Stomach (tissue), 19 donors: Measurements from ENCODE around the gene ETFA. TPM values are rescaled to one million over a fixed set of nuclear protein-coding genes. Genes with fewer than 3 reads are reported as not detected.
A peak's percentile ranks its signal among the peaks of the same experiment; 100 is the strongest.

Experiments
- DNase-seq, 2 donors: peaks; one replicate each; pipeline versions ENCODE4 v3.0.0 to v3.0.0-alpha.2; 2013 to 2019
- H3K27ac ChIP-seq, 5 donors: fragments of 200-600 bp in 4 of 5; sonication (generic) in 4 of 5; one replicate each; pipeline ENCODE4 v1.5.1; 2013 to 2019; ENCODE audit warnings: mild to moderate bottlenecking in 1 of 5, moderate library complexity in 1 of 5
- H3K27me3 ChIP-seq, 3 donors: fragments of 200-600 bp; sonication (generic); one replicate each; pipeline ENCODE4 v1.5.1; 2017 to 2019; ENCODE audit warnings: mixed run types in 1 of 3
- H3K36me3 ChIP-seq, 4 donors: fragments of 200-600 bp; sonication (generic); 1 replicate in 3 of 4; 2 replicates in 1 of 4; pipeline ENCODE4 v1.5.1; 2016 to 2019
- H3K4me1 ChIP-seq, 4 donors: fragments of 200-600 bp; sonication (generic); one replicate each; pipeline ENCODE4 v1.5.1; 2016 to 2019
- H3K4me3 ChIP-seq, 4 donors: fragments of 200-600 bp; sonication (generic) in 3 of 4; one replicate each; pipeline ENCODE4 v1.5.1; 2016 to 2019; ENCODE audit warnings: mild to moderate bottlenecking in 1 of 4
- H3K9me3 ChIP-seq, 4 donors: fragments of 200-600 bp; sonication (generic); one replicate each; pipeline ENCODE4 v1.5.1; 2016 to 2019
- EP300 ChIP-seq: sonication (generic); formaldehyde crosslinking; IDR thresholded peaks from one replicate; pipeline ENCODE4 v1.6.1; 2017; ENCODE audit warnings: antibody characterized with exemption
- POLR2A ChIP-seq, 4 donors: fragments of 450-650 bp; IDR thresholded peaks; one replicate each; pipeline ENCODE4 v1.6.1; 2016; ENCODE audit warnings: antibody characterized with exemption in 4 of 4, control low read depth in 2 of 4, mild to moderate bottlenecking in 1 of 4, moderate library complexity in 1 of 4
- POLR2AphosphoS5 ChIP-seq, 3 donors: sonication (generic); formaldehyde crosslinking; IDR thresholded peaks; one replicate each; pipeline ENCODE4 v1.6.1; 2016; ENCODE audit warnings: antibody characterized with exemption in 3 of 3
- WGBS, 5 donors: extraction: QIAGEN DNeasy Blood & Tissue Kit in 3 of 5; methylation state at CpG; one replicate each; pipeline versions ENCODE4 v1.1.5 to v1.1.7; 2013 to 2018; 5-methylcytosine and 5-hydroxymethylcytosine counted together
- intact Hi-C: fragments of 100-400 bp; cut with DNase I; formaldehyde crosslinking; loops from one replicate; pipeline ENCODE4 v1.15.1; 2023; ENCODE audit warnings: low total_unique reads
- long read RNA-seq, 10 donors: transcript quantifications; one replicate each; lab custom pipeline, GENCODE V29; 2026
- polyA plus RNA-seq, 3 donors: library from polyadenylated mRNA; stranded (reverse); fragments of 200-250 nt; gene quantifications; one replicate each; pipeline ENCODE4 v1.2.3, GENCODE V29; 2013
- total RNA-seq, 5 donors: library from RNA; depleted of rRNA; stranded (reverse); fragments of >200 nt; gene quantifications; one replicate each; pipeline versions ENCODE4 v1.1.0 to v1.2.3, GENCODE V29; 2014 to 2016
- TF ChIP-seq, protein P1 (sequence below), 7 experiments: fragments of 450-650 bp in 4 of 7; fragments of 200-600 bp in 3 of 7; sonication (generic) in 3 of 7; IDR thresholded peaks; one replicate each; pipeline ENCODE4 v1.5.1; 2016 to 2019; ENCODE audit warnings: antibody characterized with exemption in 7 of 7, control low read depth in 2 of 7, mild to moderate bottlenecking in 1 of 7
- donor health status: healthy with polysubstance abuse.
- donor health status: Bipolar disorder and iron deficiency.
- donor health status: healthy.

ETFA gene
- total RNA-seq (100 to 1,000 TPM in 3 of 5 donors, 10 to 100 TPM in 2; 68.2 to 304 (median 118) TPM), polyA plus RNA-seq (100 to 1,000 TPM in 2 of 3 donors, 10 to 100 TPM in 1; 79.6 to 157 (median 100) TPM)
- long read RNA-seq, donor 1, transcript ETFA-212 (2 exons, 650 nt), result minor isoform, 7 of 28 reads
- long read RNA-seq, donor 1, transcript ETFA-203 (12 exons, 2,287 nt), result major isoform, 13 of 28 reads
- long read RNA-seq, donor 1, partial matches to known transcripts, result 8 of 28 reads
- long read RNA-seq, donor 1, other reads (novel, unspliced or antisense), result 0 of 28 reads
- long read RNA-seq, donor 2, transcript ETFA-212 (2 exons, 650 nt), result minor isoform, 7 of 32 reads
- long read RNA-seq, donor 2, transcript ETFA-203 (12 exons, 2,287 nt), result major isoform, 15 of 32 reads
- long read RNA-seq, donor 2, partial matches to known transcripts, result 5 of 32 reads
- long read RNA-seq, donor 2, other reads (novel, unspliced or antisense), result 0 of 32 reads
- long read RNA-seq, donor 3, transcript ETFA-212 (2 exons, 650 nt), result minor isoform, 8 of 41 reads
- long read RNA-seq, donor 3, transcript ETFA-203 (12 exons, 2,287 nt), result major isoform, 15 of 41 reads
- long read RNA-seq, donor 3, partial matches to known transcripts, result 13 of 41 reads
- long read RNA-seq, donor 3, other reads (novel, unspliced or antisense), result 0 of 41 reads
- long read RNA-seq, donor 4, partial matches to known transcripts, result 0 of 3 reads
- long read RNA-seq, donor 4, other reads (novel, unspliced or antisense), result 0 of 3 reads
- long read RNA-seq, donor 5, transcript ETFA-203 (12 exons, 2,287 nt), result major isoform, 17 of 43 reads
- long read RNA-seq, donor 5, transcript ETFA-202 (11 exons, 1,346 nt), result minor isoform, 8 of 43 reads
- long read RNA-seq, donor 5, transcript ETFA-212 (2 exons, 650 nt), result minor isoform, 10 of 43 reads
- long read RNA-seq, donor 5, partial matches to known transcripts, result 5 of 43 reads
- long read RNA-seq, donor 5, other reads (novel, unspliced or antisense), result 0 of 43 reads
- long read RNA-seq, donor 6, transcript ETFA-212 (2 exons, 650 nt), result minor isoform, 22 of 101 reads
- long read RNA-seq, donor 6, transcript ETFA-203 (12 exons, 2,287 nt), result major isoform, 51 of 101 reads
- long read RNA-seq, donor 6, transcript ETFA-202 (11 exons, 1,346 nt), result minor isoform, 5 of 101 reads
- long read RNA-seq, donor 6, partial matches to known transcripts, result 16 of 101 reads
- long read RNA-seq, donor 6, other reads (novel, unspliced or antisense), result 0 of 101 reads
- long read RNA-seq, donor 7, transcript ETFA-203 (12 exons, 2,287 nt), result major isoform, 23 of 48 reads
- long read RNA-seq, donor 7, transcript ETFA-212 (2 exons, 650 nt), result minor isoform, 8 of 48 reads
- long read RNA-seq, donor 7, transcript ETFA-202 (11 exons, 1,346 nt), result minor isoform, 5 of 48 reads
- long read RNA-seq, donor 7, partial matches to known transcripts, result 8 of 48 reads
- long read RNA-seq, donor 7, other reads (novel, unspliced or antisense), result 0 of 48 reads
- long read RNA-seq, donor 8, transcript ETFA-212 (2 exons, 650 nt), result major isoform, 21 of 58 reads
- long read RNA-seq, donor 8, transcript ETFA-203 (12 exons, 2,287 nt), result major isoform, 21 of 58 reads
- long read RNA-seq, donor 8, partial matches to known transcripts, result 6 of 58 reads
- long read RNA-seq, donor 8, other reads (novel, unspliced or antisense), result 0 of 58 reads
- long read RNA-seq, donor 9, transcript ETFA-203 (12 exons, 2,287 nt), result minor isoform, 17 of 65 reads
- long read RNA-seq, donor 9, transcript ETFA-212 (2 exons, 650 nt), result major isoform, 18 of 65 reads
- long read RNA-seq, donor 9, partial matches to known transcripts, result 26 of 65 reads
- long read RNA-seq, donor 9, other reads (novel, unspliced or antisense), result 0 of 65 reads
- long read RNA-seq, donor 10, transcript ETFA-203 (12 exons, 2,287 nt), result major isoform, 10 of 17 reads
- long read RNA-seq, donor 10, transcript ETFA-212 (2 exons, 650 nt), result minor isoform, 6 of 17 reads
- long read RNA-seq, donor 10, partial matches to known transcripts, result 0 of 17 reads
- long read RNA-seq, donor 10, other reads (novel, unspliced or antisense), result 0 of 17 reads

DNA sequence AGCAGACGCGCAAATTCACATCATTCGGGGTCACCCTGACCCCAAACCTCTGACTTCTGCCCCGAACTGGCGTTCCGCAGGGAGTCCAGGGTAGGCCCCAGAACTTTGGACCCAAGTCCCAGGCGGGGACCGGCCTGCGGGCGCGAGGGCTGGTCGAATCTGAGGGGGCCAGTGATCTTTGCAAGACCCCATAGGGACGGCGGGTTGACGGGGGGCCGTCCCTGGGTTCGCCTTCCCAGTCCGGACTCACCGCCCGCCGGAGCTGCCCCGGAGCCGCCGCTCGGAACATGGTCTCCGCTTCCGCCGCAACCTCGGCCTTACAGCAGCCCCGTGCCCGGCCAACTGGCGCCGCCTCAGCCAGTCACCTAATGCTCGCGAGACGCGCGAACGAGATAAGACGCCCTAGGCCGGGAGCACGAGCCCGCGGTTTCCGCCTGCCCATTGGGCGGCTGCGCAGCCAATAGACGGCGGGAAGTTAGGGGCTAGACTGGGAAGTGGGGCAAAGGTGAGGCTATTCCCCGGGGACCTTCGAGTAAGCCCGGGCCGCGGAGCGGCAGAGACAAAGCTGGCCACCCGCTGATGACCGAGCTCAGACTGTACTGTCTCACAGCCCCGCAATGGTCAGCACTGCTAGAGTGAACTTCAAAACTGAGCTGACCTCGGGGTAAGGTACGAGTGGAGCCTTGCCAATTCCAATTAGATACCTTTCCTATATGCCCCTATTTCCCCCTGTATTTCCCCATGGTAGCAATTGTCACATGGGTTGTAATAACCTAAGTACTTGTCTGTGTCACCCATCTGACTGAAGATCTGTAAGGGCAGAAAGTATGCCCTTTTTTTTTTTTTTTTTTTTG, at the start of gene ETFA:
Gene ETFA (minus strand): TSS at position 370 of the 854 bp plus-strand sequence. CDS start 81 bp downstream, at position 289.
- TF ChIP-seq, protein P1, sequence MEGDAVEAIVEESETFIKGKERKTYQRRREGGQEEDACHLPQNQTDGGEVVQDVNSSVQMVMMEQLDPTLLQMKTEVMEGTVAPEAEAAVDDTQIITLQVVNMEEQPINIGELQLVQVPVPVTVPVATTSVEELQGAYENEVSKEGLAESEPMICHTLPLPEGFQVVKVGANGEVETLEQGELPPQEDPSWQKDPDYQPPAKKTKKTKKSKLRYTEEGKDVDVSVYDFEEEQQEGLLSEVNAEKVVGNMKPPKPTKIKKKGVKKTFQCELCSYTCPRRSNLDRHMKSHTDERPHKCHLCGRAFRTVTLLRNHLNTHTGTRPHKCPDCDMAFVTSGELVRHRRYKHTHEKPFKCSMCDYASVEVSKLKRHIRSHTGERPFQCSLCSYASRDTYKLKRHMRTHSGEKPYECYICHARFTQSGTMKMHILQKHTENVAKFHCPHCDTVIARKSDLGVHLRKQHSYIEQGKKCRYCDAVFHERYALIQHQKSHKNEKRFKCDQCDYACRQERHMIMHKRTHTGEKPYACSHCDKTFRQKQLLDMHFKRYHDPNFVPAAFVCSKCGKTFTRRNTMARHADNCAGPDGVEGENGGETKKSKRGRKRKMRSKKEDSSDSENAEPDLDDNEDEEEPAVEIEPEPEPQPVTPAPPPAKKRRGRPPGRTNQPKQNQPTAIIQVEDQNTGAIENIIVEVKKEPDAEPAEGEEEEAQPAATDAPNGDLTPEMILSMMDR (IDR thresholded peaks at IDR 0.05), result no peak
- TF ChIP-seq POLR2AphosphoS5 (IDR thresholded peaks at IDR 0.05), result peak; percentile 89 to 98 (median 97)
- TF ChIP-seq EP300, result no peak
- TF ChIP-seq POLR2A (IDR thresholded peaks at IDR 0.05), result peak in 2 of 4 donors; percentile 50 to 63
- Histone ChIP-seq H3K27ac (peak within 1 kb of the TSS; percentile 84 to 89 (median 88)), H3K27me3 (no peaks in the 10 kb centered on the region), H3K36me3 (no peaks in the 10 kb centered on the region), H3K4me1 (peaks cover 14 to 54% (median 28%) of the 10 kb centered on the region in 4 donors), H3K4me3 (peak within 1 kb of the TSS; percentile 66 to 68 (median 67)), H3K9me3 (no peaks in the 10 kb centered on the region)
- intact Hi-C loops, result no loop called here
- DNase-seq, result peak; percentile 98
- WGBS, 5 donors, result 0 to 1% (median 1%) methylated on average over 19 to 60 of the region's 60 CpGs

DNA sequence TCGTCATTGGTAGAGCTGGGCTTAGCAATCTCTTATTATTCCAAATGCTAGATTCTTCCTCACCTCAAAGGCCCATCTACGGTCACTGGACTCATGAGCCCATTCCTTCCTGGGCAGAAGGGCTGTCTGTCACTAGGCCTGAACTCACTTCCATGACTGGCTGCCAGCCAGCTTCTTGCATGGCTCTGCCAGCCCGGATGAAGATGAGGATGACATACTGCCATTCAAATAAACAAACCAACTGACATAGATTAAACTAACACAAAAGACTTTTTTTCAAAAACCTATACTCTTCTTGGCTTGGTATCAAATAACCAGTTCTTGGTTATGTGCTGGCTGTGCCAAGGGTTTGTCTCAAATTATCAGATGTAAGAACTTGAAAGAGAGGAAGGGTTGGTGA, 49.1 kb upstream of the ETFA start:
- H3K27me3 ChIP-seq, result no peaks in the 10 kb centered on the region
- H3K4me3 ChIP-seq, result no peak overlapping the region
- TF ChIP-seq, protein P1 (IDR thresholded peaks at IDR 0.05), result no peak
- TF ChIP-seq POLR2AphosphoS5 (IDR thresholded peaks at IDR 0.05) (no peak), EP300 (no peak), POLR2A (IDR thresholded peaks at IDR 0.05) (no peak)
- H3K4me1 ChIP-seq, result peaks cover 0 to 7% (median 0%) of the 10 kb centered on the region in 4 donors
- WGBS, 5 donors, result 88 to 96% (median 90%) methylated on average over 3 of the region's 3 CpGs
- DNase-seq, result no peak
- no peaks in the 10 kb centered on the region for H3K9me3 ChIP-seq
- H3K27ac ChIP-seq, result no peak overlapping the region
- intact Hi-C loops, result no loop called here
- peaks cover 0 to 5% (median 0%) of the 10 kb centered on the region in 4 donors for H3K36me3 ChIP-seq

GRCh38 chr15:76359152-76359551, 47.9 kb upstream of the ETFA start:
- 24 to 67% (median 40%) methylated on average over 3 of the region's 3 CpGs for WGBS, 5 donors
- peaks cover 0 to 5% (median 0%) of the 10 kb centered on the region in 4 donors for H3K36me3 ChIP-seq
- no peak overlapping the region for H3K27ac ChIP-seq
- peak in 1 of 2 donors; percentile 63 for DNase-seq
- H3K9me3 ChIP-seq, result no peaks in the 10 kb centered on the region
- peaks cover 0 to 7% (median 0%) of the 10 kb centered on the region in 4 donors for H3K4me1 ChIP-seq
- no peaks in the 10 kb centered on the region for H3K27me3 ChIP-seq
- TF ChIP-seq, protein P1 (IDR thresholded peaks at IDR 0.05), result no peak
- TF ChIP-seq POLR2A (IDR thresholded peaks at IDR 0.05) (no peak), POLR2AphosphoS5 (IDR thresholded peaks at IDR 0.05) (no peak), EP300 (no peak)
- intact Hi-C loops, result no loop called here
- no peak overlapping the region for H3K4me3 ChIP-seq
